OCI-LY3 (cell line): ENCODE results near the gene ARHGEF28.

Experiments
- CTCF ChIP-seq: fragments of 200-600, 300-600 bp; sonication (generic); IDR thresholded peaks from 2 replicates; pipeline ENCODE4 v1.5.1; 2014; ENCODE audit warnings: antibody characterized with exemption, low read length, low read depth
- EZH2phosphoT487 ChIP-seq: fragments of 200-600 bp; shearing (Covaris generic); IDR thresholded peaks from 2 replicates; pipeline ENCODE4 v1.6.1; 2018; ENCODE audit warnings: antibody characterized with exemption, mixed run types, low read depth

GRCh38 chr5:73637565-73637964, 11.6 kb downstream of the ARHGEF28 start:
- TF ChIP-seq CTCF (no peak), EZH2phosphoT487 (no peak)
